GM23338 (cell line): Measurements from ENCODE around the gene APAF1. TPM values are rescaled to one million over a fixed set of nuclear protein-coding genes. Genes with fewer than 3 reads are reported as not detected.

ENCODE experiments used
- ATAC-seq: fragments of 200-7000 bp; cut with Tn5 transposase; 3 replicates; pipeline ENCODE4 v1.9.1; 2020
- DNase-seq: peaks from one replicate; pipeline ENCODE4 v3.0.0-alpha.2; 2015; ENCODE audit warnings: low spot score
- H2AFZ ChIP-seq: fragments of 200-600 bp; sonication (generic); 2 replicates; pipeline ENCODE4 v1.8.0; 2016; ENCODE audit warnings: antibody characterized with exemption, mild to moderate bottlenecking, moderate library complexity
- H3F3A ChIP-seq: fragments of 200-600 bp; sonication (generic); replicated peaks from 2 replicates; pipeline ENCODE4 v1.8.0; 2017; ENCODE audit warnings: antibody characterized with exemption, mixed run types, low read depth
- H3K27ac ChIP-seq: fragments of 200-600 bp; sonication (generic); 2 replicates; pipeline ENCODE4 v1.6.1; 2016; ENCODE audit warnings: low read depth
- H3K27me3 ChIP-seq: fragments of 200-600 bp; sonication (generic); 2 replicates; pipeline ENCODE4 v1.8.0; 2016; ENCODE audit warnings: mild to moderate bottlenecking, mixed run types, moderate library complexity; ENCODE audit not compliant: insufficient read depth
- H3K36me3 ChIP-seq: fragments of 200-600 bp; sonication (generic); 2 replicates; pipeline ENCODE4 v1.8.0; 2016; ENCODE audit warnings: mild to moderate bottlenecking; ENCODE audit not compliant: insufficient read depth
- H3K4me1 ChIP-seq: fragments of 200-600 bp; sonication (generic); 2 replicates; pipeline ENCODE4 v1.8.0; 2016; ENCODE audit warnings: mild to moderate bottlenecking, moderate library complexity; ENCODE audit not compliant: insufficient read depth
- H3K4me2 ChIP-seq: fragments of 200-600 bp; sonication (generic); 2 replicates; pipeline ENCODE4 v1.7.1; 2017; ENCODE audit warnings: mixed run types
- H3K4me3 ChIP-seq: fragments of 200-600 bp; sonication (generic); 2 replicates; pipeline ENCODE4 v1.6.1; 2016; ENCODE audit warnings: mixed run types
- H3K79me2 ChIP-seq: fragments of 200-600 bp; sonication (generic); replicated peaks from 2 replicates; pipeline ENCODE4 v1.8.0; 2017; ENCODE audit warnings: mild to moderate bottlenecking; ENCODE audit not compliant: insufficient read depth
- H3K9me2 ChIP-seq: fragments of 200-600 bp; sonication (generic); 2 replicates; pipeline ENCODE4 v1.8.0; 2017; ENCODE audit not compliant: insufficient read depth
- H4K20me1 ChIP-seq: fragments of 200-600 bp; sonication (generic); replicated peaks from 2 replicates; pipeline ENCODE4 v1.8.0; 2017; ENCODE audit warnings: mild to moderate bottlenecking; ENCODE audit not compliant: insufficient read depth
- H3K27ac Mint-ChIP-seq: 2 replicates; pipeline ENCODE4 v1.8.0; 2020; ENCODE audit warnings: inconsistent platforms, mild to moderate bottlenecking, moderate library complexity, mixed read lengths
- H3K27me3 Mint-ChIP-seq: 3 replicates; pipeline ENCODE4 v1.8.0; 2022; ENCODE audit warnings: low read depth, mild to moderate bottlenecking, moderate library complexity, mixed read lengths, inconsistent platforms; ENCODE audit not compliant: insufficient read depth, poor library complexity
- H3K36me3 Mint-ChIP-seq: 3 replicates; pipeline ENCODE4 v1.8.0; 2021; ENCODE audit warnings: low read depth, mild to moderate bottlenecking, inconsistent platforms, moderate library complexity, mixed read lengths
- H3K4me1 Mint-ChIP-seq: 3 replicates; pipeline ENCODE4 v1.8.0; 2020; ENCODE audit warnings: mild to moderate bottlenecking, inconsistent platforms, mixed read lengths
- H3K4me3 Mint-ChIP-seq: 3 replicates; pipeline ENCODE4 v1.8.0; 2021; ENCODE audit warnings: moderate library complexity, mild to moderate bottlenecking, inconsistent platforms, mixed read lengths
- H3K9me3 Mint-ChIP-seq: 3 replicates; pipeline ENCODE4 v1.8.0; 2020; ENCODE audit warnings: moderate library complexity, mild to moderate bottlenecking, inconsistent platforms, mixed read lengths
- CTCF ChIP-seq, 2 experiments: fragments of 200-600 bp in 1 of 2; sonication (generic) in 1 of 2; conservative IDR thresholded peaks; 2 replicates each; pipeline versions ENCODE4 v1.5.1 to v1.6.1; 2016 to 2017; ENCODE audit warnings: antibody characterized with exemption in 2 of 2, low read depth in 2 of 2, mild to moderate bottlenecking in 2 of 2, moderate library complexity in 1 of 2
- EZH2 ChIP-seq: fragments of 200-600 bp; sonication (generic); IDR thresholded peaks from one replicate; pipeline ENCODE4 v1.8.0; 2017; ENCODE audit warnings: antibody characterized with exemption, mild to moderate bottlenecking, low read depth; ENCODE audit not compliant: unreplicated experiment
- JUNB ChIP-seq: IDR thresholded peaks from one replicate; pipeline ENCODE4 v1.6.1; 2016; ENCODE audit warnings: antibody characterized with exemption; ENCODE audit not compliant: unreplicated experiment
- NANOG ChIP-seq: IDR thresholded peaks from 2 replicates; pipeline ENCODE4 v1.6.1; 2016; ENCODE audit warnings: antibody characterized with exemption, borderline replicate concordance
- POLR2AphosphoS5 ChIP-seq: IDR thresholded peaks from 2 replicates; pipeline ENCODE4 v1.6.1; 2016; ENCODE audit warnings: antibody characterized with exemption, low read depth
- ZNF114 ChIP-seq: fragments of 250-450 bp; sonication (Bioruptor Pico); IDR thresholded peaks from 2 replicates; pipeline ENCODE4 v1.5.0; 2020; ENCODE audit warnings: mild to moderate bottlenecking, moderate library complexity
- polyA plus RNA-seq: library from polyadenylated mRNA; unstranded; fragments of >200 nt; fragmentation: Nextera tagmentation; extraction: Ambion mirVana; gene quantifications from 2 replicates; pipeline ENCODE4 v1.2.1, GENCODE V29; 2016
- total RNA-seq: library from RNA; depleted of rRNA; stranded (reverse); fragments of >200 nt; shearing (Covaris generic); gene quantifications from 2 replicates; pipeline ENCODE4 v1.2.3, GENCODE V29; 2014
- TF ChIP-seq, protein P1 (sequence below): IDR thresholded peaks from 2 replicates; pipeline ENCODE4 v1.6.1; 2016; ENCODE audit warnings: antibody characterized with exemption
- TF ChIP-seq, protein P2 (sequence below): fragments of 250-450 bp; sonication (Bioruptor Pico); IDR thresholded peaks from 2 replicates; pipeline ENCODE4 v1.5.0; 2020; ENCODE audit warnings: mild to moderate bottlenecking, moderate library complexity

APAF1 gene
- total and polyA plus RNA-seq, 2 experiments from 2014 or later: 12.0 to 31.2 TPM

DNA sequence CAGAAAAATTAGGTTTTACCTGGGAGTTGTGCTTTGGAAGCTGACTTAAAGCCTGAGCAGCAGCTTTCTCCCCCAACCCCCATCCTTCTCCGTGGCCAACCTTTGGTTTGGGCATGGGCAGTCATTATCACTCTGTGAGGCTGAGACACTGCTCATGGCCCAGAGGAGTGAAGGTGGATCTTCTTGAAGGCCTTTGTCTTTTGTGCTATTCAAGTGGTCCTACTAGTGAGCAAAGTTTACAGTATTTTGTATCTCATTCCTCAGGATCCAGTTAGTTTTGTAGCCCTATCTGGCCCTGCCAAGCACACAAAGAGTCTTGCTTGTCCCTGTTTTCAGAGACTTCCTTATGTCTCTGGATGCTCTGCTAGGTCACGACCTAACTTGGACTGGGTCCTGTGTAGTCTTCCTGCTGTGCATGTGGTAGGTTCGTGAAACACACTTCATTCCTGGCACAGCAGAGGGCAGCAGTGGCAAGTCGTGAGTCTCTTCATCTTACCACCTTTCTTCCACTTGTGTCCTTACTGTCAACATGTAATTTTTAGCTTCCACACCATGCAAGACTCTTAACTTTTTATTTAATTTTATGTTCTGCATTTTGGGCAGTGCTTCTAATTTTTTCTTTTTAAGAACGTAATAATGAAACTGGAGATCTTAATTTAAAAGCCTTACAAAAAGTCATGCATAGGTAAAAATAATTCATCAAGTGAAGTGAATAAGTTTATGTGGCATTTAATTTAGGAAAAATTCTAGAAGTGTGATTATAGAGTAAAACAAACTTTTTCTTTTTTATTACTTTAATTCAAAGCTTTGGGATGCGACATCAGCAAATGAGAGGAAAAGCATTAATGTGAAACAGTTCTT is 53.7 kb downstream of the APAF1 start:
- Mint-ChIP-seq H3K4me3 (no peak overlapping the region), H3K27ac (no peak overlapping the region)

More for the DNA sequence above, 53.7 kb downstream of the APAF1 start:
- Histone ChIP-seq H3K27me3 (no peaks in the 10 kb centered on the region), H3F3A (no peaks in the 10 kb centered on the region), H3K27ac (no peak overlapping the region), H3K4me3 (no peak overlapping the region), H4K20me1 (no peaks in the 10 kb centered on the region), H3K9me2 (no peaks in the 10 kb centered on the region), H2AFZ (no peak overlapping the region), H3K4me1 (peaks cover 16% of the 10 kb centered on the region), H3K4me2 (no peak overlapping the region), H3K79me2 (no peaks in the 10 kb centered on the region), H3K36me3 (no peaks in the 10 kb centered on the region; the same call in 1 of the 2 replicates)
- Mint-ChIP-seq H3K36me3 (no peaks in the 10 kb centered on the region), H3K27me3 (peaks cover 7% of the 10 kb centered on the region), H3K4me1 (peaks cover 25% of the 10 kb centered on the region), H3K9me3 (no peaks in the 10 kb centered on the region)
- DNase-seq (peak; percentile 74), ATAC-seq (peak; percentile 69)
- TF ChIP-seq, protein P1, sequence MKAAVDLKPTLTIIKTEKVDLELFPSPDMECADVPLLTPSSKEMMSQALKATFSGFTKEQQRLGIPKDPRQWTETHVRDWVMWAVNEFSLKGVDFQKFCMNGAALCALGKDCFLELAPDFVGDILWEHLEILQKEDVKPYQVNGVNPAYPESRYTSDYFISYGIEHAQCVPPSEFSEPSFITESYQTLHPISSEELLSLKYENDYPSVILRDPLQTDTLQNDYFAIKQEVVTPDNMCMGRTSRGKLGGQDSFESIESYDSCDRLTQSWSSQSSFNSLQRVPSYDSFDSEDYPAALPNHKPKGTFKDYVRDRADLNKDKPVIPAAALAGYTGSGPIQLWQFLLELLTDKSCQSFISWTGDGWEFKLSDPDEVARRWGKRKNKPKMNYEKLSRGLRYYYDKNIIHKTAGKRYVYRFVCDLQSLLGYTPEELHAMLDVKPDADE: no peak
- TF ChIP-seq NANOG (no peak), CTCF (conservative IDR thresholded peaks at IDR 0.05; ENCODE audit: low read depth in 2 of 2) (peak; percentile 62 to 83), JUNB (no peak), ZNF114 (CRISPR knock-in tag) (no peak), POLR2AphosphoS5 (no peak), EZH2 (no peak)
- TF ChIP-seq, protein P2, sequence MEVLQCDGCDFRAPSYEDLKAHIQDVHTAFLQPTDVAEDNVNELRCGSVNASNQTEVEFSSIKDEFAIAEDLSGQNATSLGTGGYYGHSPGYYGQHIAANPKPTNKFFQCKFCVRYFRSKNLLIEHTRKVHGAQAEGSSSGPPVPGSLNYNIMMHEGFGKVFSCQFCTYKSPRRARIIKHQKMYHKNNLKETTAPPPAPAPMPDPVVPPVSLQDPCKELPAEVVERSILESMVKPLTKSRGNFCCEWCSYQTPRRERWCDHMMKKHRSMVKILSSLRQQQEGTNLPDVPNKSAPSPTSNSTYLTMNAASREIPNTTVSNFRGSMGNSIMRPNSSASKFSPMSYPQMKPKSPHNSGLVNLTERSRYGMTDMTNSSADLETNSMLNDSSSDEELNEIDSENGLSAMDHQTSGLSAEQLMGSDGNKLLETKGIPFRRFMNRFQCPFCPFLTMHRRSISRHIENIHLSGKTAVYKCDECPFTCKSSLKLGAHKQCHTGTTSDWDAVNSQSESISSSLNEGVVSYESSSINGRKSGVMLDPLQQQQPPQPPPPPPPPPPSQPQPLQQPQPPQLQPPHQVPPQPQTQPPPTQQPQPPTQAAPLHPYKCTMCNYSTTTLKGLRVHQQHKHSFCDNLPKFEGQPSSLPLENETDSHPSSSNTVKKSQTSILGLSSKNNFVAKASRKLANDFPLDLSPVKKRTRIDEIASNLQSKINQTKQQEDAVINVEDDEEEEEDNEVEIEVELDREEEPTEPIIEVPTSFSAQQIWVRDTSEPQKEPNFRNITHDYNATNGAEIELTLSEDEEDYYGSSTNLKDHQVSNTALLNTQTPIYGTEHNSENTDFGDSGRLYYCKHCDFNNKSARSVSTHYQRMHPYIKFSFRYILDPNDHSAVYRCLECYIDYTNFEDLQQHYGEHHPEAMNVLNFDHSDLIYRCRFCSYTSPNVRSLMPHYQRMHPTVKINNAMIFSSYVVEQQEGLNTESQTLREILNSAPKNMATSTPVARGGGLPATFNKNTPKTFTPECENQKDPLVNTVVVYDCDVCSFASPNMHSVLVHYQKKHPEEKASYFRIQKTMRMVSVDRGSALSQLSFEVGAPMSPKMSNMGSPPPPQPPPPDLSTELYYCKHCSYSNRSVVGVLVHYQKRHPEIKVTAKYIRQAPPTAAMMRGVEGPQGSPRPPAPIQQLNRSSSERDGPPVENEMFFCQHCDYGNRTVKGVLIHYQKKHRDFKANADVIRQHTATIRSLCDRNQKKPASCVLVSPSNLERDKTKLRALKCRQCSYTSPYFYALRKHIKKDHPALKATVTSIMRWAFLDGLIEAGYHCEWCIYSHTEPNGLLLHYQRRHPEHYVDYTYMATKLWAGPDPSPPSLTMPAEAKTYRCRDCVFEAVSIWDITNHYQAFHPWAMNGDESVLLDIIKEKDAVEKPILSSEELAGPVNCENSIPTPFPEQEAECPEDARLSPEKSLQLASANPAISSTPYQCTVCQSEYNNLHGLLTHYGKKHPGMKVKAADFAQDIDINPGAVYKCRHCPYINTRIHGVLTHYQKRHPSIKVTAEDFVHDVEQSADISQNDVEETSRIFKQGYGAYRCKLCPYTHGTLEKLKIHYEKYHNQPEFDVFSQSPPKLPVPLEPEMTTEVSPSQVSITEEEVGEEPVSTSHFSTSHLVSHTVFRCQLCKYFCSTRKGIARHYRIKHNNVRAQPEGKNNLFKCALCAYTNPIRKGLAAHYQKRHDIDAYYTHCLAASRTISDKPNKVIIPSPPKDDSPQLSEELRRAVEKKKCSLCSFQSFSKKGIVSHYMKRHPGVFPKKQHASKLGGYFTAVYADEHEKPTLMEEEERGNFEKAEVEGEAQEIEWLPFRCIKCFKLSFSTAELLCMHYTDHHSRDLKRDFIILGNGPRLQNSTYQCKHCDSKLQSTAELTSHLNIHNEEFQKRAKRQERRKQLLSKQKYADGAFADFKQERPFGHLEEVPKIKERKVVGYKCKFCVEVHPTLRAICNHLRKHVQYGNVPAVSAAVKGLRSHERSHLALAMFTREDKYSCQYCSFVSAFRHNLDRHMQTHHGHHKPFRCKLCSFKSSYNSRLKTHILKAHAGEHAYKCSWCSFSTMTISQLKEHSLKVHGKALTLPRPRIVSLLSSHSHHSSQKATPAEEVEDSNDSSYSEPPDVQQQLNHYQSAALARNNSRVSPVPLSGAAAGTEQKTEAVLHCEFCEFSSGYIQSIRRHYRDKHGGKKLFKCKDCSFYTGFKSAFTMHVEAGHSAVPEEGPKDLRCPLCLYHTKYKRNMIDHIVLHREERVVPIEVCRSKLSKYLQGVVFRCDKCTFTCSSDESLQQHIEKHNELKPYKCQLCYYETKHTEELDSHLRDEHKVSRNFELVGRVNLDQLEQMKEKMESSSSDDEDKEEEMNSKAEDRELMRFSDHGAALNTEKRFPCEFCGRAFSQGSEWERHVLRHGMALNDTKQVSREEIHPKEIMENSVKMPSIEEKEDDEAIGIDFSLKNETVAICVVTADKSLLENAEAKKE (CRISPR knock-in tag): no peak
